ENCODE results near the gene TMEM184B.

GRCh38 chr22:38266120-38266519 lies 6.7 kb downstream of the TMEM184B start:
- no peak for TF ChIP-seq CTCF (IDR thresholded peaks at IDR 0.05; ENCODE audit: low read depth, low read length, poor library complexity, severe bottlenecking)
- TF ChIP-seq EZH2phosphoT487 (IDR thresholded peaks at IDR 0.05; ENCODE audit: borderline replicate concordance, low read length) = no peak
